Activated CD8-positive, alpha-beta memory T cell treated with anti-CD3 and anti-CD28 coated beads for 48 hours (primary cell): ENCODE data around the gene OR1L6.

Source experiments
- DNase-seq, 3 experiments: peaks; one replicate each; pipeline ENCODE4 v3.0.0-alpha.2; 2020; ENCODE audit warnings: low read depth in 2 of 3, low spot score in 2 of 3

Gene OR1L6, protein sequence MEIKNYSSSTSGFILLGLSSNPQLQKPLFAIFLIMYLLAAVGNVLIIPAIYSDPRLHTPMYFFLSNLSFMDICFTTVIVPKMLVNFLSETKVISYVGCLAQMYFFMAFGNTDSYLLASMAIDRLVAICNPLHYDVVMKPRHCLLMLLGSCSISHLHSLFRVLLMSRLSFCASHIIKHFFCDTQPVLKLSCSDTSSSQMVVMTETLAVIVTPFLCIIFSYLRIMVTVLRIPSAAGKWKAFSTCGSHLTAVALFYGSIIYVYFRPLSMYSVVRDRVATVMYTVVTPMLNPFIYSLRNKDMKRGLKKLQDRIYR

DNA sequence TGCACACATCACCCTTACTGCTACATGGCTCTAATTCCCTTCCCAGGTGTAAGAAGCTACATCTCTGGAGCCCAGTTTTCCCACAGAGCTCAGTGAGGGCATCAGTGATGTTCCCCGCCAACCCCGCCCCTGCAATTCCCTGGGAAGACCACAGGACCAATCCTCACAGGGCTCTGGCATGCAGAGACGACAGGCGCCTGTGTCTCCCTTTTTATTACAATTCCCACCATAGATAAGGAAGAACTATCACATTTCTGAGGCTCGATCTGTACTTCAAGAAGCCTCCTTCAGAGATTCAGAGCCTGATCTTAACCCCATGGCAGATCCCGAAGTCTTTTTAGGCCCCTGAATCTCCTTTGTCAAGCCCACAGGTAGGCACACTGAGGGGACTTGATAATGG lies at the start of gene OR1L6:
TSS of gene OR1L6 (plus strand) at position 301 of the 400 bp plus-strand sequence. CDS start 7,545 bp downstream, outside the sequence.
- DNase-seq, result no peak

DNA sequence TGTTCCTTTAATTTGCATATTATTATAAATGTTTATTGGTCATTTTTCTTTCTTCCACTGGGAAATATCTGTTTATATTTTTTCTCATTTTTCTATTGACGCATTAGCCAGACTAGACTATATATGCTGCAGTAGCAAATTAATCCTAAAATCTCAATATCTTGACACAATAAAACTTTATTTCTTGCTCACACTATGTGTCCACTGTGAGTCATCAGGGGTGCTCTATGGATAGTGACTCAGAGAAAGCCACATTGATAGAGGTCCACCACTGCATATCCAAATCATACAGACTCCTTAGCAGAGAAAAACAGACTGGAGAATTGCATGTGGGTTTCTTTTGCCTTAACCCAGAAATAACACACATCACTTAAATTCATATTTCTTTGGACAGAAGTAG lies 46.4 kb upstream of the OR1L6 start:
- no peak for DNase-seq

DNA sequence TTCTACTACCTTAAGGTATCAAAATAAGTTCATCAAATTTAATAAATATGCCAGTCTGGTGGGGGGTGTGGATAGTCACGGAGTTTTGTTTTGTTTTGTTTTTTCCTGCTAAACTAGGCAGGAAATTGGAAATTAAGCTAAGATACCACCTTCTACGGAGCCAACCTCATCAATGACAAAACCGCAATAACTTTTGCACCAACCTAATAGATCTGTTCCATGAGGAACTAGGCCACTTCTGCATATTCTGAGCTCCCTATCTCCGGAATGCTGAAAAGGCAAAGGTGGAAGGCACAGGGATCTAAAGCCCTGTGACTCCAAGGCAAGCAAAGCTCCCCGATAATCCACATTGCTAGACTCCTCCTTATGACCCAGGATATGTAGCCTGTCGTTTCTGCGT lies 24.1 kb upstream of the OR1L6 start:
- no peak for DNase-seq

DNA sequence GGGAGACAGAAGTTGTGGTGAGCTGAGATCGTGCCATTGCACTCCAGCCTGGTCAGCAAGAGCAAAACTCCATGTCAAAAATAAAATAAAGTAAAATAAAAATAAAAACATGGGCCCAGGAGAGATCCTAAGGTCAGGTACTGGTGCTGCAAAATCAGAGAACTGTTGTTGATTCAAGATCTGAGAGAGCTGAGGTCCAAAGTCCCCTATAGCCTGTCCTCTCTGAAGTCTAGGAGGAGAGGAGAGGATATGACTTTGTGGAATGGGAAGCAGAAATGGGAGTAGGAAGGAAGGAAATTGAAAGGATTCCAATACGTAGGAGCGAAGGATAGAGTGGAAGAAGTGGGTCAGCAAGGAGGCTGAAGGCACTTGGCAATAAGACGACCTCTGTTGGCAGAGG lies 22.9 kb upstream of the OR1L6 start:
- DNase-seq, result no peak

DNA sequence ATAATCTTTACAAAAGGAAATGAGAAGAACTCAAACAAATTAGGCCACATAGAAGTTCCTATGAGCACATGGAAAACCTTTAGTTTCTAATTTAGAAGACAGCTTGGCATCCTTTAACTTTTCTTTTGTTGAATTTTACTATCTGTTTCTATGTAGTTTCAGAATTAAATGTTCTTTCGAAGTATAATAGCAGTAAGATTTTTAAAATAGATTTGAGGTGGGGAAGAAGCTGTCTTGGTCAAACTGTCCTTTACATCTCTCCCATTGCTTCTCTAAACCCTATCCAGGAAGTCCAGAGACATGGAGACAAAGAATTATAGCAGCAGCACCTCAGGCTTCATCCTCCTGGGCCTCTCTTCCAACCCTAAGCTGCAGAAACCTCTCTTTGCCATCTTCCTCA lies 18.4 kb upstream of the OR1L6 start, which contains the start of gene OR1L4:
TSS of gene OR1L4 (plus strand) at position 301 of the 400 bp plus-strand sequence. CDS start at position 301, 0 bp downstream.
- DNase-seq, result no peak

DNA sequence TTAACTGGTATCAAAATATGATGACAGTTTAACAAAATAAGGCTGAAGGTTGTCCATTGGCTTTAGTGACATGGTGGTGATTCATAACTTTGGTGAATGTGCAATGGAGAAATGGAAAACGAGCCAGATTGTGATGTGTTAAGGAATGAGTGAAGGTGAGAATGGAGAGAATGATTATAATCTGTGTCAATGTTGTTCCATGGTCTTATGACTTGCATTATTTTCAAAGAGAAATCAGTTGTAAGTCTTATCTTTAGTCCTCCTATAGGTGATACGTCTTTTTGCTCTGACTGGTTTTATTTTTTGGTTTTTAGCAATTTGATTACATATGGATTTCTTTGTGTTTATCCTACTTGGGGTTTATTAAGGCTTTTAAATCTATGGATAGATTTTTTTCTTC lies 12.7 kb downstream of the OR1L6 start:
- DNase-seq, result no peak

DNA sequence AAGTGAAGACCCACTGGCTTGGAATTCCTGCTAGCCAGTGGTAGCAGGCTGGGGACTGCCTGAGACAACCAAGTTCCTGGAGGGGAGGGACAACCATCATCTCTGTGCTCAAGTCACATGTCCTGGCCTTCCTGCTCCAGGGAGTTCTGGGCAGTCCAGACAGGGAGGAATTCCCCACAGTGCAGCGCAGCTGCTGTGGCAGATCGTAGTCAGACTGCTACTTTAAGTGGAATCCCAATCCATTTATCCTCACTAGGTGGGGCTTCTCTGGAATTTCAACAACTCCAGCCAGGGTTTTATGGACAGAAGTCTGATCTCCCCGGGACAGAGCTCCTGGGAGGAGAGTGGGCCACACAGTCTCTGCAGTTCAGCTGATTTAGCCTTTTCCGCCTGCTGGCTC lies 25.7 kb downstream of the OR1L6 start:
- no peak for DNase-seq

DNA sequence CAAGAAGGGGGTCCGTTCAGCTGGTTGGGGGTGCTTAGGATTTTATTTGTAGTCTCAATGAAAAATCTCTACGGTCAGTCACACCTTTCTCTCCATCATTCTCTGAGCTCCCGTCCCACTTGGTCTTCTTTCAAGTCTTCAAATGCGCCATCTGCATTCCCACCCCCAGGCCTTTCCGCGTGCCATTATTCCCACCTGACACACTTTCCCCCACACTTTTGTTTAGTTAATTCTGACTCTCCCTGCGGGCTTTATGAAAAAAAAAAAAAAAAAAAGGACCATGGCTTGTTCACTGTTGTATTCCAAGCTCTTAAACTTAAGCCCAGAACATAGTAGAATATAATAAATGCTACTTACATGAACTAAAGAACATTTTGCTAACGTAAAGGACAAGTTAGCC lies 34.9 kb downstream of the OR1L6 start:
- no peak for DNase-seq

DNA sequence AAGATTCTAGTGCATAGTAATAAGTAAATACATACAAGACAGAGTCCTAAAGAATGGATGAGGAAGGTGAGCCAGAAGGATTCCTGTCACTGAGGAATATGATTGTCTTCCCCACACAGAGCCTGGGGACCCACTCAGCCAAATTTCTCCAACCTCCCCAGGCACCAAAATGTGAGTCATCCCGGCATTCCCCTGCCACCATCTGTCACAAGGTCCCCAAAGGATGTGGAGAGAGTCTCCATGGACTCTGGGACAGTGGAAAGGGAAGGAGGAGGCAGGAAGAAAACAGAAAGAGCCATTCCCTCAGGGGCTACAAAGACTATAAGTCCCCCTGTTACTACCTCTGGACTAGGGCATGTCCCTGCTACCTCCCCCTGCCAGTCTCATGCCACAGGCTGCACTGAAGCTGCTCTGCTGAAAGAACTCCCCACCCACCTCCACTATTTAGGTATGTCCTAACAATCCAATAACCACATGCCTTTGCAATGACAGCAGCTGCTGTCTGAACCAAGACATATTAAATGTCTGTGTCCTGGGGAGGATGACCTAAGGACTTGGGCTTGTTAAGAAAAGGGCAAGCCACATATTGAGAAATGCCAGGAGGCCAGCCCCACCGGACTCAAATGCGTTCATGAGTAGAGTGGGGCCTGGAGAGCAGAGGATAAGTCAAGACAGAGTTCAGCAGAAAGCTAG lies 36.0 kb downstream of the OR1L6 start:
- DNase-seq, result no peak

DNA sequence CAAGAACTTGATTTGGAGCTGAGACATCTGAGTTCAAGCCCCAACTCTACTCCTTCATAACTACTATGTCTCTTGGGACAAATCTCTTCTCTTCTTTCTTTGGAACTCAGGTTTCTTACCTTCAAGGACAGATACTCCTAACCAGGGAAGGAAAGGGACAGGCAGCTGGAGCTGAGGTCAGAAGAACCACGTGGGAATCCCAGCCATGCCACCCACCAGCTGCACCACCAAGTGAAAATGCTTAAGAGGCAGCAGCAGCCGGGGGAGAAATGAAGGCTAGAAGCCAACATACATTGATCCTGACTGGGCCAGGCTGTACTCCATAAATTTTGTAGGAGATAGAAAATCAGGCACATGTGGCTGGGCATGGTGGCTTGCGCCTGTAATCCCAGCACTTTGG lies 37.1 kb downstream of the OR1L6 start:
- no peak for DNase-seq

DNA sequence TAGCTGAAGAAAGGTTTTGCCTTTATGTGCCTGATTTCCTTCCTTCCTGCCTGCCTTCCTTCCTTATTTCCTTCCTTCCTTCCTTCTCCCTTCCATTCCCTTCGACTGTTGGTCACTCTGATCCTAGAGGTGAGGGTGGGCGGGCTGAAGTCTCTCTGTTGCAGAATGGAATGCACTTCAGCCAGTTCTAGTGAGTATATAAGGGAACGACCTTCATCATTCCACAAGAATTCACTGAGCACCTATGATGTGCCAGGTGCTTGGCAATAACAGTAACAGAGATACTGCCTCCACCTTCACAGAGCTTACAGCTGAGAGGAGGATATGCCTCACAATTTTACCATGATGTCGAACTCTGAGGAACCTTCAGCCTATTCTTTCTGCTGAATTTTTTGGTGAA lies 37.9 kb downstream of the OR1L6 start:
- DNase-seq, result no peak

DNA sequence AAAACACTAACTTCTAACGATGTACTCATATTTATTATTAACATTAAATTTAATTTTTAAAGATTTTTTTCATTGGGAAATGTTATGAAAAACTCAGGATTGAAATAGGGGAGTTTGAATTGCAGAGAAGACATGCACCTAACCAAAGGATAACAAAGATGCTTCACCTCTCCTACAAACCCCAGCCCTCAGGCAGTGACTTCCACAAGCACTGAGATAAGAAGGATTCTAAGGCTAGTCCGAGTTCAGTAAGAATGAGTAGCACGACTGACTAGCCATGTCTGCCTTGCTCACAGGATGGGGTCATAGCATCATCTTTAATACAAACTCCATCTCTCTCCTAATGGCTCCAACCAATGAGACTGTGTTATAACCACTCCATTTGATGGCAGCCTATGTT lies 39.6 kb downstream of the OR1L6 start:
- no peak for DNase-seq

DNA sequence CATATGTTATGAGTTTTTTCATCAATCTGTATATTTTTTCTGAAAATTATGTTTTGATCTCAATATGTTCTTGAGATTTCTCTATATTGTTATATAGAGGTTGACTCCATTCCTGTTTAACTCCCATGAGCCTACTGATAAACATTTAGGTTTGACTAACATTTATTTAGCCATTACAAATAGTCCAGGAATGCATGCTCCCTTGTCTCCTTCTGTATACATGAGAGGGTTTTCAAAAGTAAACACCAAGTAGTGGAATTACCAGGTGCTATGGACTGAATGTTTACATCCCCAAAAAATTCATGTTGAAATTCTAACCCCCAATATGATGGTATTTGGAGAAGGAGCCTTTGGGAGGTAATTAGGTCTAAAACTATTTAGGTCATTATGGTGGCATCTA lies 43.2 kb downstream of the OR1L6 start:
- DNase-seq, result no peak

DNA sequence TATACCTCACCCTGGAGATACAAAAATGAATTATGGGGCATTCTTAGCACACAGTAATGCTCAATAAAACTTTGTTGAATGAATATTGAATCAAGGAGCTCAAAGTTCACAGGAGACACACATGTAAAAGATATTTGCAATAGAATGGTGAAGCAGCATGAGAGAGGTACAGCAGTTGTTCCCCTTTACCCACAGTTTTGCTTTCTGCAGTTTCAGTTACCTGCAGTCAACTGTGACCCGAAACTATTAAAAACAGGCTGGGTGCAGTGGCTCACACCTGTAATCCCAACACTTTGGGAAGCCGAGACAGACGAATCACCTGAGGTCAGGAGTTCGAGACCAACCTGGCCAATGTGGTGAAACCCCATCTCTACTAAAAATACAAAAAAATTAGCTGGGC lies 44.2 kb downstream of the OR1L6 start:
- no peak for DNase-seq

DNA sequence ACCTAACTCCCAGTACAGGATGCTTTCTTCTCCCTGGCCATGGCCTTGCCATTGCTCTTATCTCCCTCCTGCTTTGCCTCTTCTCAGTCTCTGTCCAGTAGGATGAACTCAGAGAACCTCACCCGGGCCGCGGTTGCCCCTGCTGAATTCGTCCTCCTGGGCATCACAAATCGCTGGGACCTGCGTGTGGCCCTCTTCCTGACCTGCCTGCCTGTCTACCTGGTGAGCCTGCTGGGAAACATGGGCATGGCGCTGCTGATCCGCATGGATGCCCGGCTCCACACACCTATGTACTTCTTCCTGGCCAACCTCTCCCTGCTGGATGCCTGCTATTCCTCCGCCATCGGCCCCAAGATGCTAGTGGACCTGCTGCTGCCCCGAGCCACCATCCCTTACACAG lies 46.7 kb downstream of the OR1L6 start, which contains the start of gene OR5C1:
TSS of gene OR5C1 (plus strand) at position 103 of the 400 bp plus-strand sequence. CDS start at position 103, 0 bp downstream.
- DNase-seq, result no peak

DNA sequence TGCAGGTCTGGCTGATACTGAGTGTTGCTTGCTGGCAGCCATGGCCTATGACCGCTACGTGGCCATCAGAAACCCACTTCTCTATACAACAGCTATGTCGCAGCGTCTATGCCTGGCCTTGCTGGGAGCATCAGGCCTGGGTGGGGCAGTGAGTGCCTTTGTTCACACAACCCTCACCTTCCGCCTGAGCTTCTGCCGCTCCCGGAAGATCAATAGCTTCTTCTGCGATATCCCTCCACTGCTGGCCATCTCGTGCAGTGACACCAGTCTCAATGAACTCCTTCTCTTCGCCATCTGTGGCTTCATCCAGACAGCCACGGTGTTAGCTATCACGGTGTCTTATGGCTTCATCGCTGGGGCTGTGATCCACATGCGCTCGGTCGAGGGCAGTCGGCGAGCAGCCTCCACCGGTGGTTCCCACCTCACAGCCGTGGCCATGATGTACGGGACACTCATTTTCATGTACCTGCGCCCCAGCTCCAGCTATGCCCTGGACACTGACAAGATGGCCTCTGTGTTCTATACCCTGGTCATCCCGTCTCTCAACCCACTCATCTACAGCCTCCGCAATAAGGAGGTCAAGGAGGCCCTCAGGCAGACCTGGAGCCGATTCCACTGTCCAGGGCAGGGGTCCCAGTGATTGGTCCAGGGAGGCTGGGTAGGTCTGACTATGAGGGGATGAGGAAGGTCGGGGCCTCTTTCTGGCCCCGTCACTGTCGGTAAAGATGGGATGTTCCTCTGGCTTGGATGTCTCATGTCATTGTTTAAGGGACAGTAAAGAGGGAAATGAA lies 47.3 kb downstream of the OR1L6 start:
- DNase-seq, result no peak

DNA sequence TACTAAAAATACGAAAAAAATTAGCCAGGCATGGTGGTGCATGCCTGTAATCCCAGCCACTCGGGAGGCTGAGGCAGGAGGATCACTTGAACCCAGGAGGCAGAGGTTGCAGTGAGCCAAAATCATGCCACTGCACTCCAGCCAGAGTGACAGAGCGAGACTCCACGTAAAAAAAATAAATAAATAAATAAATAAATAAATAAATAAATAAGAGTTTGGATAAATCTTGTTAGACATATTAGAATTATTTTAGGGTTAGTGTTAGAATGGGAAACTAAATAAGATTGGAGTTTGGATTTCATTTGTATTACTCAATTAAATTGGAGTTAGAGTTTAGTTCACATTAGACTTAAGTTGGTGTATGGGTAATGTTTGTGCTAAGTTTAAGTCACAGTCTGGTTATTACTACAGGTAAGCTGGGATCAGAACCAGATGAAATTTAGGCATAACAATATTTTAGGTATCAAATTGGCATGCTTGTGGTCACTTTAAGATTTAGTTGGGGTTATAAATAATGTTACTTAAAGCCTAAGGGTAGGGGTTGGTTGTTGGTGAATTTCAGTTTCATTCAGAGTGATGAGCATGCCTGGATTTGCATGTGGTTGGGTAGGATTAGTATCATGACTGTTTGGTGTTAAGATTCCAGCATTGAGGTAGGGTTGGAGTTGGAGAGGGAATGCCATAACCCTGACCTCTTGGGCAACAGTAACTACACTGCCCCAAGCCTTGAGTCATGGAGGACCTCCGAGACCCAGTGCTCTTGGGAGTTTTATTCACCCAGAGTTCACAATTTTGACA lies 50.0 kb downstream of the OR1L6 start:
- no peak for DNase-seq

DNA sequence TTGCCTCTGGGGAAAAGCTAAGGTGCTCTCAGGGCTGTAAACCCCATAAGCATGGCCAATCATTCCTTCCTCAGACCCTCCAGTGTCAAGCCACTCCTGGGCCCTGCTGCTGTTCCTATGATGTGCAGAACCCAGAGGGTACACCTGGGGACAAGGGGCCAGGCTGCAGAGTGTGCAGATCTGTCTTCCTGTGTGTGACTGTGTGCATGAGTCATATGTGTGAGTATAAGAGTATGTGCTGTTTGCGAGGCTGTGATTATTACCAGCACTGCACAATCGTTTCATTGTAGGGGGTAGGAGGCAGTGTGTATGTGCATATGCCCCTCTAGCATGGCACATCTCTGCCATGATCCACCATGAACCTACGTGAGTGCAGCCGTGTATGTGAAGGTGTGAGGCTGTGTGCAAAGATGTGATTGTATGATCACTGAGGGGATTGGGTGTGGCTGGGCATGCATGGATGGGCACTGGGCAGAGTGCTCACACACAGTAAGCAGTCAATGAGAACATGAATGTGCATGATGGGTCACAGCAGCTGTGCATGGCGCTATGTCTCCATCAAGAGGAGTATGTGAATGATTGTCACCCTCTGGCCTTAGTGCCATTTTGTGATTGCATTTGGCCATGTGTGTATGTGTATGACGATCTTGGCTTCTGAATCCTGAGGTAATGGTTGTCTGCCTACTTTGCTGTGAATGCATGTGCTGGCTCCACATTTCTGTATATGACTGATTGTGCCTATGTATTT lies 55.4 kb downstream of the OR1L6 start:
- no peak for DNase-seq
